GM18873 (cell line): ENCODE measurements around the gene ACSF2.
"Not testable (repeated sequence)": the region's sequence is repeated elsewhere in the genome, so short reads cannot be mapped to it uniquely, and the experiment has no call there.

Experiments
- ATAC-seq: cut with Tn5 transposase; IDR thresholded peaks from one replicate; pipeline ENCODE4 v1.9.1; 2021; ENCODE audit warnings: mild to moderate bottlenecking, moderate library complexity, moderate number of reproducible peaks; ENCODE audit not compliant: unreplicated experiment, low FRiP score

Gene ACSF2

DNA sequence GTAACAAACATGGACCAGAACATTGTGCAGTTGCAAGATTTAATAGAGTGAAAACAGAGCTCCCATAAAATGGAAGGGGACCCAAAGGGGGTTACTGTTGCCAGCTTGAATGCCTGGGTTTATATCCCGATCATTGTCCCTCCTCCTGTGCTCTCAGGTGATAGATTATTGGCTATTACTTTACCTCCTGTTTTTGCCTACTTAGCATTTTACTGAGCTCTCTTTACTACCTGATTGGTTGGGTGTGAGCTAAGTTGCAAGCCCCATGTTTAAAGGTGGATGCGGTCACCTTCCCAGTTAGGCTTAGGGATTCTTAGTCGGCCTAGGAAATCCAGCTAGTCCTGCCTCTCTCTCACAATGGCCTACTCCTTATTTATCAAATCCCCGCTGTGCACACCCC lies 20.7 kb upstream of the ACSF2 start:
- ATAC-seq, result not testable (repeated sequence)

DNA sequence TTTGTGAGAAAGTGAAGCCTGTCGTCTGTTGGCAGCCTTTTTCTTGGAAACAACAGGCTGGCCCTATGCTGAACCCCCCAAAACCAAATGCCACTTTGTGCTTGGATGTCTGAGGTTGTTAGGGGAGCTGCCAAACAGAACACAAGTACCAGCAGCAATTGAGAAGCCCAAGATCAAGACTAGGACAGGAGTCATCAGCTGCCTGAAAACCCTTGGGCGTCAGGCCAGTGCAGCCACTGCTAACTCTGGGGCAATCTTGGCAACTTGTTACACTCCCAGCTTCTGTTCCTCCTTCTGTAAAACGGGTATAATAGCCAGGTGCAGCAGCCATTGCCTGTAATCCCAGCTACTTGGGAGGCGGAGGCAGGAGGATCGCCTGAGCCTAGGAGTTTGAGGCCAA lies 19.4 kb upstream of the ACSF2 start:
- no peak for ATAC-seq

DNA sequence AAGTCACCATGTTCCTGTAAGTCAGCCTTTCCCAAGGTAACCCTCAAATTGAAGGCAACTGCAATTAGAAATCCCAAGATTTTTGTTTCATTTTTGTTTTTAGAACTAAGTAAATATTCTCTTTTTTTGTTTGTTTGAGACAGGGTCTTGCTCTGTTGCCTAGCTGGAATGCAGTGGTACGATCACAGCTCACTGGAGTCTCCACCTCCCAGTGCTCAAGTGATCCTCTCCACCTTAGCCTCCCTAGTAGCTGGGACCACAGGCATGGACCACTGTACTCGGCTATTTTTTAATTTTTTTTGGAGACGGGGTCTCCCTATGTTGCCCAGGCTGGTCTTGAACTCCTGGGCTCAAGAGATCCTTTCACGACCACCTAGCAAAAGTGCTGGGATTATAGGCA lies 18.1 kb upstream of the ACSF2 start:
- ATAC-seq, result no peak

DNA sequence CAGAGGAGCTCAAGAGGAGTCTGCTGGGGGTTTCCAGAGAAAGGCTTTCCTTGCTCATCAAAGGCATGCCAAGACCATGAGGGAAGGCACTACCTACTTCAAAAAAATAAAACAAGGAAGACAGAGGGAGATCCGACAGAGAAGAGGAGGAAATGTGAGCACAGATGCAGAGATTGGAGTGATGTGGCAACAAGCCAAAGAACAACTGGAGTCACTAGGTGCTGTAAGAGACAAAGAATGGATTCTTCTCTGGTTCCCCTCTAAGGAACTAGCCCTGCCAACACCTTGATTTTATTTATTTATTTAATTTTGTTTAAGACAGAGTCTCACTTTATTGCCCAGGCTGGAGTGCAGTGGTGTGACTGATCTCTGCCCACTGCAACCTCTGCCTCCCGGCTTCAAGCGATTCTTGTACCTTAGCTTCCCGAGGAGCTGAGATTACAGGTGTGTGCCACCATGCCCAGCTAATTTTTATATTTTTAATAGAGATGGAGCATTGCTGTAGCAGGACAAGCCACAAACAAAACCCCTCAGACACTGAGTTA lies 13.8 kb upstream of the ACSF2 start:
- no peak for ATAC-seq

DNA sequence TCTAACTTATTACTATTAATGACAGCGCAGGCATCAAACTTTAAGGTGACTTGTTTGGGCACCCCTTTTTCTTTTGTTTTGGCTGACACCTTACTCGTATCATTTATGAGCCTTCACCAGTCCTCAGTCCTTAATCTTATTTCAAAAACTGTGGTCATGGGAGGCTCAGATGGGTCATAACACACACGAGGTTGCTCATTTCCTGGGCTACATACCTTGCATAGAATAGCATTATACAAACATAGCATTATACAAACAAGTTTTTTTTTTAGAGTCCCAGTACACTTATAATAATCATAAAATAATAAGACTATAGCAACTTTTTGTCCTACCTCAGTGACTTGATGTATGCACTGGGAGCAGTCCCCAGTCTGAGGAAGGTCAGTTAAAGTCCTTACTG lies 11.2 kb upstream of the ACSF2 start:
- ATAC-seq, result no peak

DNA sequence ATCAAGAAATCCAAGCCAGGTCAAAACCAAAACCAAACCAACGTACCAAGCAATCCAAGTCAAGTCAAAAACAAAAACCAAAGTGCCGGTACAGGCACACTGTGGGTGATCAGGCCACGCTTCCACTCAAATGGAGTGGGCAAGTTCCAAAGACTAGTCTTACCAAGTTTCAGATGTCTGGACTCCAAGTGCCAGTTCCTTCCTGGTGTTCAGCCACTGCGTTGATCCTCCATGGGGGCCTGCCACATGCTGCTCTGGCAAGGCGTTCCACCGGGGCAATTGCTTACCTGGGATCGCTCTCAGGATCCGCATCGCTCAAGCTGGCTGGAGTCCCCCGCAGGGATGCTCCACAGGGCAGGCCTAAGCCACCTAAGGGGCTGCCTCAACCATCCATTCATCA lies 6.4 kb upstream of the ACSF2 start:
- not testable (repeated sequence) for ATAC-seq

DNA sequence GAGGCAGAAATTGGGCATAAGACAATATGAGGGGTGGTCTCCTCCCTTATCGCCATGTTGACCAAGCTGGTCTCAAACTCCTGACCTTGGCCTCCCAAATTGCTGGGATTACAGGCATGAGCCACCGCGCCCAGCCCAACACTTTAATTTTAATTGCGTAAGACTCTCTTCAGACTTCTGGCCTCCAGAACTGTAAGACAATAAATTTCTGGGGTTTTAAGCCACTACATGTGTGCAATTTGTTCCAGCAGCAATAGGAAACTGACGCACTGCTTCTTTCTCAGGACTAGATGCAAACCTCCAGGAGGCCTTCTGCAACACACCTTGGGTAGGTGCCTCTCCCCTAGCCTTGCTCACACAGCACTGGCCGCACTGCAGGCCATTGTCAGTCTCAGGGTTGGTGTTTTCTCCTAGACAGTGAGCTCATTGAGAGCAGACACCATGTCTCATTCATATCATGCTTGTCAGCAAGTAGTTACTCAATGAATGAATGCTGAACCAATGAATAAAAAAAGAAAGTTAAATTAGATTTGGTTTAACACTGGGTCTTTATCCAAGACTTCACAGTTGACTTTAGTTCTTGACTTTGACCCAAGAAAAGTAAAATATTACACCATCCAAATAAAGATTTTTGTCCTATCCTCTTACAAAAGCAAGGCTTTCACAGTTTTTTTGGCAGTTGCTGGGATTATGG lies 5.5 kb upstream of the ACSF2 start:
- ATAC-seq, result no peak

DNA sequence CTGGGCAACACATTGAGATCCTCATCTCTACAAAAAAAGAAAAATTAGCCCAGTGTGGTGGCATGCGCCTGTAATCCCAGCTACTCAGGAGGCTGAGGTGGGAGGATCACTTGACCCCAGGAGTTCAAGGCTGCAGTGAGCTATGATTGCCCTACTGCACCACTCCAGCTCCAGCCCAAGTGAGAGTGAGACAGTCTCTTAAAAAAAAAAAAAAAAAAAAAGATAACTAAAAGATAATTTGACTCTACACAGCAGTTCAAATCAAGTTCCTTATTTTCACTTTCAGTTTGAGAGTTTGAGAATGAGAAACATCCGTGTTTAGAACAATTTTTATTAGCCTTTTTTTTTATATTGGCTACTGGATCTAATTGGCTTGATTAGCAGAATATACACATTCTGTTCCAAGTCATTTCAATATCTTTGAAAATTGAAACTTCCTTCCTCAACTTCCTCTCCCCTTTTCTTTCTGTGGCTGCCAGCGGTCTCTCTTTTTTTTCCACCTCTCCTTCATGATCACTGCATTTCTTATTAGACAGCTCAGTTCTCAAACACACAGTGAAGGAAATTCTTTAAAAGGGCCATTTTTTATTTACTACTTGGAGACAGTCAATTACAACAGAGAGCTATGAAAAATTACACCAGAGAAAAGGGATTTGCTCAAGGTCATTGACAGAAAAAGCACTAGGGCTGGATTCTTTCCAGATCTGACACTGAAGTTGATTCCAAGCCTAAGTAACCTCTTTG lies 4.5 kb upstream of the ACSF2 start:
- ATAC-seq, result no peak

DNA sequence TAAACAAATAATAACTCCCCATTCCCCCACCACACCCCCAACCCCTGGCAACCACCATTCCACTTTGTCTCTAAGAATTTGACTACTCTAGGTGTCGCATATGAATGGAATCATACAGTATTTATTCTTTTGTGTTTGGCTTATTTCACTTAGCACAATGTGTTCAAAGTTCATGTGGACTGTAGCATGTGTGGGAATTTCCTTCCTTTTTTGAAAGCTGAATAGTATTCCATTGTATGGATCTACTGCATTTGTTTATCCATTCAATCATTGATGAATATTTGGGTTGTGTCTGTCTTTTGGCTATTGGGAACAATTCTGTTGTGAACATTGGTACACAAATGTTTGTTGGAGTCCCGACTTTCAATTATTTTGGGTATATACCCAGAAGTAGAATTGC lies 3.3 kb upstream of the ACSF2 start:
- no peak for ATAC-seq

DNA sequence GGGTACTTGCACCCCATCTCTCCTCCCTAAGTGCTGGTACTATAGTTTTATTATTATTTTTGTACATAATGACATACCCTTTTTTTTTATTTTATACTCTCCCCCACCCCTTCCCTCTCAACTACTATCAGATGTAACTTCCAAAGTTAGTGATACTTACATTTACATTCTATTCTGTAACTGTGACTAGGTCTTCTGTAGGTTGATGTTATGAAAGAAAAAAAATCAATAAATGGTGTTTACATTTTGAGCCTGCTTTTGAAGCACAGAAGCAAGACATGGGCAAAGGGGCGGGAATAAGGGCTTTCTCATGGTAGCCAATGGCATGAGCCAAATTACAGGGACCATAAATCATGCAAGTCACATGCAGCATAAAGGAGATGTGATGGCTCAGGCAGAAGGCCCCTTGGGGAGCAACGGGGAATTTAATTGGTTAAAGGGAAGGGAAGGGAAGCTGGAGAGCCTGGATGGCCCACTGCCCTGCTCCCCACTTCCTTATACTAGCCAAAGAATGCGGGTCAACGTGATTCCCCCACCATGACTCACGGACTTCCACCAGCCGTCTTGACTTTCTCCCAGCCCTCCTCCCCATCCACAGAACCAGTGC lies 2.4 kb upstream of the ACSF2 start:
- ATAC-seq, result no peak

DNA sequence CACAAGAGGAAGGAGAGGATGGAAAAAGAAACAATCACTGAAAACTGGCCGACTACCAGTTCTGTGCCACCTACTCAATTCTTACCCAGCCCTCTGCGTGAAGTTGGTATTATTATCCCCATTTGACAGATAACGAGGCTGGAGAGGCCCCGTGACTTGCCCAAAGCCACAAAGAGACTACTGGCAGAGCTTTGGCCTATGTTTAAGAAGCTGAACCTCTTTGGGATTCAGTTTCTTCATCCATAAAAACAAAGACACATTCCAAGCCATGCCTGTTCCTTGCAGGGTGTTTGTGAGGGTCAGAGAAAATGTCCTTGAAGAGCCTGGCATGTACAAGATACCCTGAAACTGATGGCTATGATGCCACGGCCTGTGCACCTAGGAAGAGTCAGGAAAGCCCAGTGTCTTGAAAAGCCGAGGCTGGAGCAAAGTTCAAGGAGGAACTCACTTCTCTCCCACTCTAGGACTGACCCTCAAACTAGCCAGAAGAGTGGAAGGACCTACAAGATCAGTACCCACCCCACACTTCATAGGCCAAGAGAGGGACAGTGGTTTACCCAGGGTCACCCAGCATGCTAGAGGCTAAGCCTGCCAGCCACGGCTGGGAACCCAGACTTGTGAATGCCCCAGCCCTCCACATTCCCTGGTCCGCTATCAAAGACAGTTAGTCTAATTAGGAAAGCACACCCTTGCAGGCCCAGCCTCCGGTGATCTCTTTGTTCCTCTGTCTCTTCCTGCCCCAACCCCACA lies 1.6 kb upstream of the ACSF2 start:
- no peak for ATAC-seq

DNA sequence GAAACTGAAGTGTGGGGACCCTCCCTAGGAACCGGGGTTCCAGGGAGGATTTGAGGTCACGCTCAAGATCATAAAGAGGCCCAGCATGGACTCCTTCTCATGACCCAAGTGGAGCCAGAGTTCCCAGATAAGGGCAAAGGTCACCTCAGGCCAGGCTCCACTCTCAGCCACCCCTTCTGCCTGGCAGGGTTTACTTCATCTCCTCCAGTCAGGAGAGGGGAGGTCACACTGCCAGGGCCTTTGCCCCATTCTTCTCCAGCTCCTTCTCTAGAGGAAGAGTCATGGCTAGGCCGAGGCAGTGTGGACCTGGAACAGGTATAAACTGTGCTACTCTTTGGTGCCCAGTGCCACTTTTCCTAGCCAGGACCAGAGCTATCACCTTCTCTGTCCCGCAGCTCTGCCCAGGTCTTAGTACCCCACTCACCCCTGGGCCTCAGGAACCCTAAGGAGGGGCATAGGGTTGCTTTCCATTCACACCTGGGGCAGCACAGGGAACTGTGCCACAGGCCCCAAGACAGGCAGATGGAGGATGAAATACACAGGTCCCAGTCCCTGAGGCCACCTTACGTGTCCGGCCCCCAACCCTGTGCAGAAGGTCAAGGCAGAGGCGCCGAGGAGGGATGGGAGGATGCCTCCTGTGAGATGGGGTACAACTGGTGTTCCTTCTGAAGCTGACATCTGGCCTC lies 879 bp upstream of the ACSF2 start:
- no peak for ATAC-seq

DNA sequence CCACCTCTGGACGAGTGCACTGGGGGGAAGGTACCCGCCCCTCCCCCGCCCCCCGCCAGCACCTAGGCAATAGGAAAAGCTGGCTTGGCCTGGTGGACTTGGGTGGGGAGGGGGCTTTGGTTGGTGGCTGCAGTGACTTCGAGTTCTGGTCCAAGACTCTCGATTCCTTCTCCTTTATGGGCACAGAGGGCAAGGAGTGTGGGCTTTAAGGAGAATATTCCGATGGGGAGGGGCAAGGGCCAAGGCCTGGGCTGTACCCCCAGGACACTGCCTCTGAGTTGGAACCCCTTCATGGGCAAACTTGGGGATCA lies 409 bp downstream of the ACSF2 start:
- ATAC-seq, result no peak

DNA sequence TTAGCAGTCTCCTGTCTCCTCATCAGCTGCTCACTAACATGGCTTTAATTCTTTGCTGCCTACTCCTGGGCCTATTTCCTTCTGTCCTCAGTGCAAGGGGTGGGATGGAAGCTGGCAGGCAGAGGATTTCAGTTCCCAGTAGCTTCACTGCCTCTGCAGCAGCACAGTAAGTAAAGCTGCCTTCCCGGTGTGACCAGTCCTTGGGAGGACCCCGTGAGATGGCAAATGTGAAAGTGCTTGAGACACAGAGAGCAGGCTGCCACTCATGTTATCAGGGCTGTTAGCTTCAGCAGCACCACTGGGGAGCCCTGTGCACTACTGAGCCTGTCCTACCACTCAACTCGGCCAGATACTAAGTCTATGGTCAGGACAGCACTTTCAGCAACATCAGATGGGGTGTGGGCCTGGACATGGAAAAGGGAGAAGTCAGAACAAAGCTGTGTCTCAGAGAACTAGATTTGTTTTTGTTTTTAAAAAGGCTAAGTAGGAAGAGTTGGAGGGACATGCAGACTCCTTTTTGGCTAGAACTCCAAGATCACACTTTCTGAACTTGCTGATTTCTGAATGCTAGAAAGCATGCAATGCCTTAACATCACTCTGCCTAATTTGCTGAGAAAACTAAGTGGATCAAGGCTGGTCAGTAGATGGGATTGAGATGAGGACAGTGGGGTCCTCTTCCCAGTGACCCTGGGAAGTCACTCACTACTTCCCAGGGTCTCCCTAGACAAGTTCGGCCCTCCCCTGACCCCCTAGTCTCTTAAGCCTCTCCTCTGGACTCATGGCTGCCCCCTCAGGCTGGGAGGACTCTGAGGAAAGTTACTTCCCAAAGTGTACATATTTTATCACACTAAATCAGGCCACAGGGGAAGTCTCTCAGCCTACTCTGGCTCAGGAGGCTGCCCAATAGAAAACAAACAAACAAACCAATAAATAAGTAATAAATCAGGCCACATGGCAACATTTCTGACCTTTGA lies 1.1 kb downstream of the ACSF2 start:
- ATAC-seq, result no peak

DNA sequence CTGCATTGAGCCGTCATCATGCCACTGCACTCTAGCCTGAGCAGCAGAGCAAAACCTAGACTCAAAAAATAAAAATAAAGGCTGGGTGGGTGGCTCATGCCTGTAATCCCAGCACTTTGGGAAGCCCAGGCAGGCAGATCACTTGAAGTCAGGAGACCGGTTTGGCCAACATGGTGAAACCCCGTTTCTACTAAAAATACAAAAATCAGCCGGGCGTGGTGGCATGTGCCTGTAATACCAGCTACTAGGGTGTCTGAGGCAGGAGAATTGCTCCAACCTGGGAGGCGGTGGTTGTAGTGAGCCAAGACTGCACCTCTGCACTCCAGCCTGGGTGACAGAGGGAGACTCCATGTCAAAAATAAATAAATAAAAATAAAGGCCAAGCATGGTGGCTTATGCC lies 2.1 kb downstream of the ACSF2 start:
- ATAC-seq, result not testable (repeated sequence)

DNA sequence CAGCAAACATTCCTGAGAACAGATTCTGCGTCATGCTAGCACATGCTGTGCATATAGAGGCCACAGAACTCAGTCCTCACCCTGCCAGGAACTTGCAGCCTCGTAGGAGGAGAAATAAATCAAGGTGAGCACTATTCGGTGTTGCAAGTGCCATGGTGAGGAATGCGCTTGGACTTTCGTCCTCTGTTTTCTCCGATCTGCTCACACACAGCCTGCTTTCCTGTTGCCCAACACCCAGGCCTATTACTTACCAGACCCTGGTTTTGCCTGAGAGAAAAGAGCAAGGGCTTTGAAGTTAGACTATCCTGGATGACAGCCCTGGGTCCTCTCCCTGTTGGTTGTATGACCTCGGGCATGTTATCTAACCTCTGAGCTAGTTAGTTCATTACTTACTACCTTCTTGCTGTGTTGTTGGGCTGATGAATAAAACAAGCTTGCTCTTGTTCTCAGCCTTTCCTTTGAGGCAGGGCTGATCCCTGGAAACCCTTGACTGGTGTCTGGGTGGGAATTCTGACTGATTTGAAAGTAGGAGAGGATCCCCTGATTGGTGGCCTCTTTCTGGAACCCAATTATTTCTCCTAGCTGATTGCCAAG lies 2.9 kb downstream of the ACSF2 start:
- no peak for ATAC-seq

DNA sequence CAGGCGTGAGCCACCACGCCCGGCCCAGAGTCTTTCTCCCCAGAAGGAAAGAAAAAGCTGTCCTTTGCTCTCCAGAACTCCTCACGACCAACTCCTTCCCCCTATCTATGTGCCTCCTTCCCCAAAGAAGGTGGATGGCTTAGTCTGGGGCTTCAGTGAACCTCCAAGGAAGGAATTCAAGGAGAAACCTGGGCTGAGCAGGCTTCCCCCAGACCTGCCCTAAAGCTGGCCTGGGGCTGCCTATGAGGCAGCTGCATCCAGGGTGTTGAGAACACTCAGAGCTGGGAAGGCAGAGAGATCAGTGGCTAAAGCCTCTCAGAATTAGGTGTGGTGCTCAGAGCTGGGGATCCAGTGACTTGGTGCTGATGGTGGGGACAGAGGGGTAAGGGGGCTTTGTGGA lies 3.8 kb downstream of the ACSF2 start:
- no peak for ATAC-seq

DNA sequence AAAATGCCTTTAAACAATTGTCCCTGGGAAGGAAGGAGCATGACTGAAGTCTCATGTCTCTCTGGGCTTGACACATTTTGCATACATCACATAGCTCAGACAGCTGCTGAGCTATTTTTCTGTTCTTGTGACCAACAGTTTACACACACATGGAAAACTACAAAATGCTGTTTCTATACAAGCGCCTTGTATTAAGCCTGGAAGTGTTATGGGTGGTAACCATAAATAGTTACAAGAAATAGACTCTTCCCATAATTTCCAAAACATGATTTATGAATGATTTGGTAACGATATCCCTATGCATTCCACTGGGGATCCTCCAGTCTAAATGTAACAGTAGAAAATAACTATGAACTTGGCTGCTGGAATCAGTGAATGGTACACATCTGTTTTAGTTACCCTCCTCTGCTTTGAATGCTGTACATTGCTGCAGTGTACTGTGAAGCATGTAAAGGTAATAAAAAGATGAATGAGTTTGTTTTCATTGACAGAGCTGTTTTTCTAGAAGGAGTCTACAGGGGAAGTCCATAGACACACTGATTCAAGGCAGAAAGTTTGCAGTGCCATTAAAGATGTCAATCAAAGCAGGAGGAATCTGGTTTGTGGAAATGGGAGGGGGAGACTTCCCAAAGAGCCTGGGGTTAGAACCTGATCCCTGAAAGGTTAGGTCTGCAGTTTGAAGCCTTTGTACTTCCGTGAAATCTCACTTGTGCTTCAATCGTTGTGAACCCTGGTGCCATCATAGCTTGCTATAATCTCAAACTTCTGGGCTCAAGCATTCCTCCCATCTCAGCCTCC lies 5.0 kb downstream of the ACSF2 start:
- ATAC-seq, result no peak
